H9 (cell line): ENCODE data around the gene ANKRD29. TPM values are rescaled to one million over a fixed set of nuclear protein-coding genes. Genes with fewer than 3 reads are reported as not detected.
A peak's percentile ranks its signal among the peaks of the same experiment; 100 is the strongest.

ENCODE experiments used
- DNase-seq: peaks from one replicate; pipeline ENCODE4 v3.0.0-alpha.2; 2017
- H2AFZ ChIP-seq: one replicate; pipeline ENCODE4 v1.6.1; 2013; ENCODE audit warnings: mild to moderate bottlenecking, low read length, control low read depth, moderate library complexity
- H2AK5ac ChIP-seq: 2 replicates; pipeline ENCODE4 v1.6.1; 2013; ENCODE audit warnings: low read length, control low read depth, mixed read lengths; ENCODE audit not compliant: insufficient read length
- H2BK120ac ChIP-seq: one replicate; pipeline ENCODE4 v1.6.1; 2013; ENCODE audit warnings: low read depth, mild to moderate bottlenecking, low read length, control low read depth, inconsistent platforms; ENCODE audit not compliant: poor library complexity, severe bottlenecking
- H2BK12ac ChIP-seq: 2 replicates; pipeline ENCODE4 v1.6.1; 2013; ENCODE audit warnings: low read length, control low read depth, mixed read lengths, low read depth; ENCODE audit not compliant: insufficient read length
- H2BK15ac ChIP-seq: 2 replicates; pipeline ENCODE4 v1.6.1; 2013; ENCODE audit warnings: low read depth, low read length, control low read depth
- H2BK20ac ChIP-seq: one replicate; pipeline ENCODE4 v1.6.1; 2013; ENCODE audit warnings: low read depth, mild to moderate bottlenecking, low read length, control low read depth, inconsistent platforms; ENCODE audit not compliant: poor library complexity, severe bottlenecking
- H2BK5ac ChIP-seq: 2 replicates; pipeline ENCODE4 v1.6.1; 2013; ENCODE audit warnings: low read length, control low read depth, mixed read lengths; ENCODE audit not compliant: insufficient read length
- H3K14ac ChIP-seq: 2 replicates; pipeline ENCODE4 v1.6.1; 2013; ENCODE audit warnings: low read length, control low read depth; ENCODE audit not compliant: insufficient read depth
- H3K18ac ChIP-seq: 2 replicates; pipeline ENCODE4 v1.6.1; 2013; ENCODE audit warnings: low read depth, mild to moderate bottlenecking, mixed read lengths, low read length, control low read depth; ENCODE audit not compliant: insufficient read length
- H3K23ac ChIP-seq: 2 replicates; pipeline ENCODE4 v1.6.1; 2013; ENCODE audit warnings: low read length, control low read depth, mixed read lengths, low read depth; ENCODE audit not compliant: insufficient read length
- H3K23me2 ChIP-seq: 2 replicates; pipeline ENCODE4 v1.6.1; 2013; ENCODE audit warnings: low read depth, mild to moderate bottlenecking, mixed read lengths, low read length, control low read depth; ENCODE audit not compliant: insufficient read length, poor library complexity, severe bottlenecking
- H3K27ac ChIP-seq: 2 replicates; pipeline ENCODE4 v1.5.1; 2013; ENCODE audit warnings: low read length, control low read depth, mixed read lengths, low read depth; ENCODE audit not compliant: insufficient read length
- H3K27me3 ChIP-seq: 2 replicates; pipeline ENCODE4 v1.6.1; 2013; ENCODE audit warnings: low read length, control low read depth, inconsistent platforms; ENCODE audit not compliant: insufficient read depth
- H3K4ac ChIP-seq: 2 replicates; pipeline ENCODE4 v1.6.1; 2013; ENCODE audit warnings: low read depth, mild to moderate bottlenecking, control low read depth, inconsistent platforms, low read length, moderate library complexity
- H3K4me1 ChIP-seq: 2 replicates; pipeline ENCODE4 v1.6.1; 2013; ENCODE audit warnings: low read length, control low read depth, inconsistent platforms; ENCODE audit not compliant: insufficient read depth
- H3K4me2 ChIP-seq: 2 replicates; pipeline ENCODE4 v1.6.1; 2013; ENCODE audit warnings: low read length, control low read depth, mixed read lengths; ENCODE audit not compliant: insufficient read length, insufficient read depth
- H3K56ac ChIP-seq: 2 replicates; pipeline ENCODE4 v1.6.1; 2013; ENCODE audit warnings: low read depth, mild to moderate bottlenecking, mixed read lengths, low read length, control low read depth; ENCODE audit not compliant: insufficient read length
- H3K79me1 ChIP-seq: 2 replicates; pipeline ENCODE4 v1.6.1; 2013; ENCODE audit warnings: low read depth, mild to moderate bottlenecking, moderate library complexity, low read length, control low read depth, inconsistent platforms; ENCODE audit not compliant: insufficient read depth, poor library complexity, severe bottlenecking
- H3K79me2 ChIP-seq: 2 replicates; pipeline ENCODE4 v1.6.1; 2013; ENCODE audit warnings: low read length, control low read depth, inconsistent platforms; ENCODE audit not compliant: insufficient read depth
- H3K9ac ChIP-seq: 2 replicates; pipeline ENCODE4 v1.6.1; 2013; ENCODE audit warnings: low read length, control low read depth, mixed read lengths; ENCODE audit not compliant: insufficient read length; ENCODE audit errors: extremely low read depth
- H3K9me3 ChIP-seq: one replicate; pipeline ENCODE4 v1.6.1; 2013; ENCODE audit warnings: low read depth, low read length, inconsistent platforms; ENCODE audit not compliant: control insufficient read depth
- H3T11ph ChIP-seq: one replicate; pipeline ENCODE4 v1.6.1; 2013; ENCODE audit warnings: mild to moderate bottlenecking, low read length, control low read depth, inconsistent platforms
- H4K20me1 ChIP-seq: one replicate; pipeline ENCODE4 v1.6.1; 2013; ENCODE audit not compliant: control insufficient read depth, insufficient read length, insufficient read depth
- H4K5ac ChIP-seq: 2 replicates; pipeline ENCODE4 v1.6.1; 2013; ENCODE audit warnings: low read depth, mild to moderate bottlenecking, mixed read lengths, low read length, control low read depth; ENCODE audit not compliant: insufficient read length
- H4K8ac ChIP-seq: replicated peaks from 2 replicates; pipeline ENCODE4 v1.6.1; 2013; ENCODE audit warnings: low read length, control low read depth, mixed read lengths, low read depth; ENCODE audit not compliant: insufficient read length
- H4K91ac ChIP-seq: 2 replicates; pipeline ENCODE4 v1.6.1; 2013; ENCODE audit warnings: low read depth, mild to moderate bottlenecking, moderate library complexity, mixed read lengths, low read length, control low read depth; ENCODE audit not compliant: insufficient read length
- H3K27ac Mint-ChIP-seq, 3 experiments: 2 replicates in 2 of 3; 3 replicates in 1 of 3; pipeline ENCODE4 v1.8.0; 2020 to 2021; ENCODE audit warnings: mixed read lengths in 3 of 3, mild to moderate bottlenecking in 1 of 3, moderate library complexity in 1 of 3
- H3K27me3 Mint-ChIP-seq: 2 replicates; pipeline ENCODE4 v1.8.0; 2021; ENCODE audit warnings: low read depth, mild to moderate bottlenecking, moderate library complexity, mixed read lengths
- H3K36me3 Mint-ChIP-seq, 3 experiments: 2 replicates in 2 of 3; 3 replicates in 1 of 3; pipeline ENCODE4 v1.8.0; 2020 to 2021; ENCODE audit warnings: low read depth in 3 of 3, mixed read lengths in 3 of 3; ENCODE audit not compliant: insufficient read depth in 1 of 3
- H3K4me1 Mint-ChIP-seq, 2 experiments: 2 replicates each; pipeline ENCODE4 v1.8.0; 2020; ENCODE audit warnings: mixed read lengths in 2 of 2
- H3K4me3 Mint-ChIP-seq, 2 experiments: 2 replicates in 1 of 2; 3 replicates in 1 of 2; pipeline ENCODE4 v1.8.0; 2020 to 2021; ENCODE audit warnings: mild to moderate bottlenecking in 2 of 2, mixed read lengths in 2 of 2, moderate library complexity in 1 of 2
- H3K9me3 Mint-ChIP-seq, 2 experiments: 2 replicates in 1 of 2; 3 replicates in 1 of 2; pipeline ENCODE4 v1.8.0; 2020; ENCODE audit warnings: mild to moderate bottlenecking in 2 of 2, mixed read lengths in 2 of 2, moderate library complexity in 1 of 2
- WGBS: extraction: QIAGEN DNeasy Blood & Tissue Kit; methylation state at CpG from one replicate; pipeline ENCODE4 v1.1.7; 2013; ENCODE audit warnings: missing lambda C conversion rate, low lambda C conversion rate, mixed read lengths; ENCODE audit not compliant: insufficient read length; ENCODE audit errors: extremely low coverage; 5-methylcytosine and 5-hydroxymethylcytosine counted together
- total RNA-seq: library from RNA; stranded (reverse); gene quantifications from 2 replicates; pipeline ENCODE4 v1.2.1, GENCODE V29; 2021
- TF ChIP-seq, protein P1 (sequence below): fragments of 200-600 bp; sonication (generic); conservative IDR thresholded peaks from 3 replicates; pipeline ENCODE4 v1.8.0; 2021; ENCODE audit warnings: antibody characterized with exemption, mild to moderate bottlenecking

ANKRD29 gene
- total RNA-seq, 1 experiment from 2014 or later: 2.1 TPM

- Histone ChIP-seq H4K5ac (no peak overlapping the region), H3K14ac (no peak overlapping the region; the same call in 1 of the 2 replicates), H3K4ac (no peak overlapping the region), H2BK5ac (peak overlapping the region; percentile 64), H3K27ac (no peak overlapping the region), H4K20me1 (no peaks in the 10 kb centered on the region), H3T11ph (no peak overlapping the region), H2BK20ac (no peak overlapping the region), H4K91ac (peak overlapping the region; percentile 81), H3K27me3 (no peaks in the 10 kb centered on the region), H2BK120ac (no peak overlapping the region), H4K8ac (no peak overlapping the region), H2AK5ac (no peak overlapping the region), H2AFZ (no peak overlapping the region), H3K9ac (no peak overlapping the region), H2BK12ac (no peak overlapping the region), H2BK15ac (no peak overlapping the region), H3K56ac (no peak overlapping the region), H3K23ac (no peak overlapping the region), H3K18ac (no peak overlapping the region), H3K79me1 (no peaks in the 10 kb centered on the region), H3K4me2 (peak overlapping the region; percentile 8), H3K9me3 (no peaks in the 10 kb centered on the region), H3K79me2 (no peaks in the 10 kb centered on the region), H3K4me1 (peaks cover 5% of the 10 kb centered on the region; the same call in 1 of the 2 replicates), H3K23me2 (no peaks in the 10 kb centered on the region)
- H3K4me1 Mint-ChIP-seq: peaks cover 12 to 15% of the 10 kb centered on the region in 2 experiments
- no peak overlapping the region for H3K4me3 Mint-ChIP-seq
- peak; percentile 42 for DNase-seq
- H3K9me3 Mint-ChIP-seq: no peaks in the 10 kb centered on the region
- WGBS: no CpG with 5 or more reads among the region's 6 CpGs
- TF ChIP-seq, protein P1, sequence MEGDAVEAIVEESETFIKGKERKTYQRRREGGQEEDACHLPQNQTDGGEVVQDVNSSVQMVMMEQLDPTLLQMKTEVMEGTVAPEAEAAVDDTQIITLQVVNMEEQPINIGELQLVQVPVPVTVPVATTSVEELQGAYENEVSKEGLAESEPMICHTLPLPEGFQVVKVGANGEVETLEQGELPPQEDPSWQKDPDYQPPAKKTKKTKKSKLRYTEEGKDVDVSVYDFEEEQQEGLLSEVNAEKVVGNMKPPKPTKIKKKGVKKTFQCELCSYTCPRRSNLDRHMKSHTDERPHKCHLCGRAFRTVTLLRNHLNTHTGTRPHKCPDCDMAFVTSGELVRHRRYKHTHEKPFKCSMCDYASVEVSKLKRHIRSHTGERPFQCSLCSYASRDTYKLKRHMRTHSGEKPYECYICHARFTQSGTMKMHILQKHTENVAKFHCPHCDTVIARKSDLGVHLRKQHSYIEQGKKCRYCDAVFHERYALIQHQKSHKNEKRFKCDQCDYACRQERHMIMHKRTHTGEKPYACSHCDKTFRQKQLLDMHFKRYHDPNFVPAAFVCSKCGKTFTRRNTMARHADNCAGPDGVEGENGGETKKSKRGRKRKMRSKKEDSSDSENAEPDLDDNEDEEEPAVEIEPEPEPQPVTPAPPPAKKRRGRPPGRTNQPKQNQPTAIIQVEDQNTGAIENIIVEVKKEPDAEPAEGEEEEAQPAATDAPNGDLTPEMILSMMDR: no peak
- peaks cover 2% of the 10 kb centered on the region; the same call in 1 of the 2 replicates for H3K27me3 Mint-ChIP-seq
- H3K36me3 Mint-ChIP-seq: no peaks in the 10 kb centered on the region
- peak overlapping the region in 1 of 3 experiments; percentile 22; a peak in 3 of 7 replicates for H3K27ac Mint-ChIP-seq
These were observed 27.2 kb downstream of the ANKRD29 start for GRCh38 chr18:23635283-23636070.
